GM13976 (cell line): ENCODE measurements around the gene GRAMD2B.

Experiments used
- DNase-seq: peaks from one replicate; pipeline ENCODE4 v3.0.0; 2012; ENCODE audit warnings: low spot score
- in situ Hi-C: fragments of 300-500 bp; cut with MboI; formaldehyde crosslinking; loops from one replicate; pipeline ENCODE4 v1.12.0; 2022; ENCODE audit warnings: low sequenced_read_pairs, mixed read lengths, inconsistent platforms; ENCODE audit not compliant: unreplicated experiment
- TF ChIP-seq, protein P1 (sequence below): IDR thresholded peaks from 2 replicates; pipeline ENCODE4 v1.5.1; 2012; ENCODE audit warnings: borderline replicate concordance, mild to moderate bottlenecking; ENCODE audit not compliant: insufficient read depth; ENCODE audit errors: extremely low read depth, missing control alignments, control extremely low read depth

GRAMD2B gene

DNA sequence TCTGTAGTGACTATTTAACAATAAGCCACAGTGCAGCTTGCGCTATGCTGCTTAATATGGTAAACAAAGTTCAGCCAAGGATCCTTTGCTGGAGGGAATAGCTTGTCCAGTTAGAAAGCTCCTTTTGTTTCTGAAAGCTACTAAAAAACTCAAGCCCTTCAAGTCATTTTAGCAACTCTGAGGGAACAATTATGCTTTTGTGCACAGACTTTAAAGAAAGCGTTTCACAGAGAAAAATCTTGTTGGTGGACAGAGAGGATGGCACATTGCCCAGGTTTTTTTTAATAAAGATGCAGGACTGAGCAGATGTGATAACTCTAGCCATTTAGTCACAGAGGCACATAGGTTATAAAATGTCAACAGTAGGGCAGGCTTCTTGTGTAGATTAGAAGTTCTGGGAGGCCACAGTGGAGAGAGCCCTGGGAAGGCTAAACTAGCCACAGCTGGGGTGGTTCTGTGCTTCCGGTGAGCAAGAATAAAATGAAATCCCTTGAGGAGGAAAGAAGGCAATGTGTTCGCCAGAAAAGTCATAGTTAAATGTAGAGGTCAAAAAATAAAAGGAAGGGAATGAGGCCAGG, 108.4 kb downstream of the GRAMD2B start:
- in situ Hi-C loops, result no loop called here

DNA sequence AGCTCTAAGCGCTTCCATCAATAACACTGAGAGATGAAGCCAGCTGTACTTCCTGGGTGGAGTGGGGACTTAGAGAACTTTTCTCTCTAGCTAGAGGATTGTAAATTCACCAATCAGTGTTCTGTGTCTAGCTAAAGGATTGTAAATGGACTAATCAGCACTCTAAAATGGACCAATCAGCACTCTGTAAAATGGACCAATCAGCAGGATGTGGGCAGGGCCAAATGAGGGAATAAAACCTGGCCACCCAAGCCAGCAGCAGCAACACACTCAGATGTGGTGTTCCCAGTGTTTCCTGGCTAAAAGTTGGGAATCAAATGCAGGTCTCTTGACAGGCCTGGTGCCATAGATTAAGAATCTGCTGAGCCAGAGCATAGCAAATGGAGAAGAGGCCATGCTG, 111.3 kb downstream of the GRAMD2B start:
- in situ Hi-C loops, result no loop called here
- no peak for DNase-seq
- TF ChIP-seq, protein P1, sequence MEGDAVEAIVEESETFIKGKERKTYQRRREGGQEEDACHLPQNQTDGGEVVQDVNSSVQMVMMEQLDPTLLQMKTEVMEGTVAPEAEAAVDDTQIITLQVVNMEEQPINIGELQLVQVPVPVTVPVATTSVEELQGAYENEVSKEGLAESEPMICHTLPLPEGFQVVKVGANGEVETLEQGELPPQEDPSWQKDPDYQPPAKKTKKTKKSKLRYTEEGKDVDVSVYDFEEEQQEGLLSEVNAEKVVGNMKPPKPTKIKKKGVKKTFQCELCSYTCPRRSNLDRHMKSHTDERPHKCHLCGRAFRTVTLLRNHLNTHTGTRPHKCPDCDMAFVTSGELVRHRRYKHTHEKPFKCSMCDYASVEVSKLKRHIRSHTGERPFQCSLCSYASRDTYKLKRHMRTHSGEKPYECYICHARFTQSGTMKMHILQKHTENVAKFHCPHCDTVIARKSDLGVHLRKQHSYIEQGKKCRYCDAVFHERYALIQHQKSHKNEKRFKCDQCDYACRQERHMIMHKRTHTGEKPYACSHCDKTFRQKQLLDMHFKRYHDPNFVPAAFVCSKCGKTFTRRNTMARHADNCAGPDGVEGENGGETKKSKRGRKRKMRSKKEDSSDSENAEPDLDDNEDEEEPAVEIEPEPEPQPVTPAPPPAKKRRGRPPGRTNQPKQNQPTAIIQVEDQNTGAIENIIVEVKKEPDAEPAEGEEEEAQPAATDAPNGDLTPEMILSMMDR, result no peak

More for the DNA sequence above, 108.4 kb downstream of the GRAMD2B start:
- TF ChIP-seq, protein P1, result no peak
- DNase-seq, result no peak

DNA sequence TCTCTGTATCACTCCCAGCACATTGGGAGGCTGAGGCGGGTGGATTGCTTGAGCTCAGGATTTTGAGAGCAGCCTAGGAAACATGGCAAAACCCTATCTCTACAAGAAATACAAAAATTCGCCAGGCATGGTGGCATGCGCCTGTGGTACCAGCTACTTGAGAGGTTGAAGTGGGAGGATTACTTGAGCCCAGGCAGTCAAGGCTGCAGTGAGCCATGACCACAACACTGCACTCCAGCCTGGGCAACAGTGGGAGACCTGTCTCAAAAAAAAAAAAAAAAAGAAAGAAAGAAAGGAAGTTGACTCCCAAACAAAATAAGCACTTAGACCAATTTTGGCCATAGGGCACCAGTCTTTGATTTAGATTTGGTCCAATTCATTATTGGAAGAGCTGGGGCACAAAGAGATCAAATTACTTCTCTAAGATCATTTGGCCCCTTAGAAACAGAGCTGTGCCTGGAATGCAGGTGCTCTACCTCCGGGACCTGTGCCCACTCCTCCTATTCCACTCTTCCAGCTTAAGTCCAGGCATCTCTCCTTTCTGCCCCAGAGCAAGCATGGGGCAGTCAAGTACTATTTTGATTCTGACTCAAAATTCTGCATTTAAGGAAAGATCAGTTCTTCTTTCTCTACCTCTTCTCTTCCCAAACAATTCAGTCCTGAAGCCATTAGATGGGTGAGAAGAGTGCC, 112.8 kb downstream of the GRAMD2B start:
- no peak for DNase-seq
- TF ChIP-seq, protein P1, result no peak
- in situ Hi-C loops, result loop anchor here (5.0 kb wide), 1 partner anchor 184 kb away; no protein-coding TSS in a partner anchor

DNA sequence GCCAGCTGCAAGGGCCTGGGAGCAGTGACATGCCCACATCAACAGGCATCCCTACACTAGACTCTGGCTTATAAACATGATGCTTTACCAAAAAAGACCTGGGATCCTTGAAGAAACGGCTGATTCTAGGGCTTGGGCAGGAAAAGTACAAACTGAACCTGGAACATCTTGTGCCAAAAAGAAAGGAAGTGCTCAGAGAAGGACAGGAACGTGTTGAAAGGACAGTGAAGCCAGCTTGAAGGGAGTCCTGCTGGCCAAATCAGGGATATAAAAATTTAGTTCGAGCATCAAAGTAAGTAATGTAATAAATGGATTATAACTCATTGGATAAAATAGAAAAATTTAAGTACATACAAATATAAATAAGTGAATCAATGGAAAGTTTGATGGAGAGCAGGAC, 113.7 kb downstream of the GRAMD2B start:
- in situ Hi-C loops, result loop anchor here (5.0 kb wide), 1 partner anchor 185 kb away; no protein-coding TSS in a partner anchor
- DNase-seq, result no peak

DNA sequence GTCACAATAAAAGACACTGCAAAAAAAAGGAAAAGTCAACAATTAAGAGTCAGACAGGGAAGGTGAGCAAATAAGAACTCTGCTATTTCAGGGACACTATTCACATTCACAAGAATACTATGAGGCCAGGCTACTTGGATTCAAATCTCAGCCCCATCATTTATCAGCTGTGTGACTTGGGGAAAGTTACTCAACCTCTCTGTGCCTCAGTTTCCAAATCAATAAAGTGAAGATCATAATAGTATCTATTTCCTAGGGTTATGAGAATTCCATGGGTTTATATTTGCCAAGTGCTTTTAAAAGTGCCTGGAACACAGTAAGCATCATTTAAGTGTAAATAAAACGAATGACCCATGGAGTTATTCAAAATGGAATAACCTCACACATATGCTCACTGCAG, 115.4 kb downstream of the GRAMD2B start:
- no peak for DNase-seq
- TF ChIP-seq, protein P1, result no peak
- in situ Hi-C loops, result loop anchor here (5.0 kb wide), 1 partner anchor 186 kb away; no protein-coding TSS in a partner anchor

More for the DNA sequence above, 113.7 kb downstream of the GRAMD2B start:
- TF ChIP-seq, protein P1, result no peak

DNA sequence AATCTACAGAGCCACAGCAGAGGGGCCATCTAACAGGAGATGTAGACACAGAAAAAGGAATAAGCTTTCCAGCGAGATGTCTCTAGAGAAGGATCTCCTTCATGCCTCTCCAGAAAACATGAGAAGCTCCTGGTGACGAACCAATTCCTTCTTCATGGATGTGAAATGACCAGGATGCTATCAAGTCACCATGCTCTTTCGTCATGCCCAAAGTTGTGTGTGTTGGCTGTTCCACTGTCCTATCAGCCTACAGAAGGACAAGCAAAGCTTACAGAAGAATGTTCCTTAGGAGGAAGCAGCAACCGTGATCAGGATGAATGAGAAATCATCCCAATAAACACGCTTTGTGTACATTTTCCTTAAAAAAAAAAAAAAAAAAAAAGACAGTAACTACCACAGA, 117.4 kb downstream of the GRAMD2B start:
- TF ChIP-seq, protein P1, result no peak
- in situ Hi-C loops, result no loop called here
- DNase-seq, result no peak

DNA sequence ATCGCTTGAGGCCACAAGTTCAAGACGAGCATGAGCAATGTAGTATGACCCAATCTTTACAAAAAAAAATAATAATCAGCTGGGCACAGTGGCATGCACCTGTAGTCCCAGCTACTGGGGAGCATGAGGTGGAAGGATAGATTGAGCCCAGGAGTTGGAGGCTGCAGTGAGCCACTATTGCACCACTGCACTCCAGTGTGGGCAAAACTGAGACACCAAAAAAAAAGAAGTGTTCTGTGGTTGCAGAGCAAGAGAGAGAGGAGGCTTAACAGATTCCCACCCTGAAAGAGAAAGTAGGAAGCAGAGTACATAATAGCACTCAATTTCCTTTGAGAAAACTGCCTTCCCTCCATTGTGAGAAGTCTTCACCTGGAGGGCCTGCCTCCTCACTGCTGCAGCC, 119.2 kb downstream of the GRAMD2B start:
- TF ChIP-seq, protein P1, result no peak
- DNase-seq, result no peak
- in situ Hi-C loops, result no loop called here
